Activated CD4-positive, alpha-beta T cell treated with anti-CD3 and anti-CD28 coated beads for 48 hours (primary cell): Measurements from ENCODE around the gene UGGT1.
"Not testable (repeated sequence)": the region's sequence is repeated elsewhere in the genome, so short reads cannot be mapped to it uniquely, and the experiment has no call there.

Experiments
- DNase-seq: peaks from one replicate; pipeline ENCODE4 v3.0.0-alpha.2; 2020

The UGGT1 gene

GRCh38 chr2:128178149-128178649 is 87.2 kb downstream of the UGGT1 start:
- no peak for DNase-seq

DNA sequence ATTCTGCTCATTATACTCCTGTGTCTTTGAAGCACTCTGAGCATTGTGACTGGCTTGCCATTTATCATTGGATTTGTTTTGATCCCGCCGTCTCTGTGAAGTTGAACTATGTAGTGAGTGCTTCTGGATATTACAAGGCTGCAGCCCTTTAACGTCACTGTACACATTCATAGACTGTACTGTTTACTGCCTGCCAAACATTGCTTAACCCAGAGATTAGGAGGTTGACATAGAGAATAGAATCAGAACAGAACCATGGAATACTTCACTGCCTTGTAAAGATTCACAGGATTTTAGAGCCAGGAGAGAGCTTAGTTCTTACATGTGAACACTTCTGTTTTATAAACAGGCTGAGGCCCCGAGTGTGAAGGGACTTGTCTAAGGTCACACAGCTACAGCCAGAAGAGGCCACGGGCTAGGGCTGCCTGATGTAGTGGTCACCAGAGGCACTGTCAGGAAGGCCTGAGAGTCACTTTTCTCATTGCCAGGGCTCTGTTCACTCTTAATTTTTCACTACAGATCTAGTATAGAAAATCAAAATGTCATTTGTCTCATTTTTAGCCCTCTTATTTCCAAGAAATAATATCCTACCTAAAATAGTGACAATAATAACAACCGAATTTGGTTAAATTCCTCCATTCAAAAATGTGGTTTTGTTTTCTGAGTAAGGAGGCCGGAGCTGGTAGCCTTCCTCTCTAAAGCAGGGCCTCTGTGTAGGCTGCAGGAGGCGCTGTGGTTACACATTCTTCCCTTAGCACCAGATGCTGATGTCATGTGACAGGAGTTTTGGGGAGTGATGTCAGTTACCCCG is 87.9 kb downstream of the UGGT1 start:
- DNase-seq = peak; percentile 61

DNA sequence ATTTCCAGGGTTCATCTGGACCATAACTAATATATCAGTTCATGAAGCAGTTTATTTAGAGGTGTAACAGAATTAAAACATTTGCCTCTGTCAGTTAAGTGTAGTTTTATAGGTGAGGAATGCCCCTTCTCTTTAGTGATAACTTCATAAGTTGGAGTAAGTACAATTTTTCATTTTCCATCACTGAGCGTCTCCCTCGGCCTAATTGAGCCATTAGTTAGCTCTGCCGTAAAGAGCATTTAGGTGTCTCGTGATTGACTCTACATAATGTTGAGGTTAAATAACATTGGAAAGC is 88.4 kb downstream of the UGGT1 start:
- DNase-seq = no peak

GRCh38 chr2:128180031-128180430 is 89.0 kb downstream of the UGGT1 start:
- DNase-seq = no peak

- no peak for DNase-seq
Measured at GRCh38 chr2:128185576-128185975, 94.6 kb downstream of the UGGT1 start.

- DNase-seq = no peak
Measured at GRCh38 chr2:128187032-128187654, 96.1 kb downstream of the UGGT1 start.

GRCh38 chr2:128195435-128195984 is 104.5 kb downstream of the UGGT1 start:
- no peak for DNase-seq

GRCh38 chr2:128196026-128196425 is 105.0 kb downstream of the UGGT1 start:
- DNase-seq = no peak

- DNase-seq = peak; percentile 22
Measured at GRCh38 chr2:128196471-128196931, 105.5 kb downstream of the UGGT1 start.

DNA sequence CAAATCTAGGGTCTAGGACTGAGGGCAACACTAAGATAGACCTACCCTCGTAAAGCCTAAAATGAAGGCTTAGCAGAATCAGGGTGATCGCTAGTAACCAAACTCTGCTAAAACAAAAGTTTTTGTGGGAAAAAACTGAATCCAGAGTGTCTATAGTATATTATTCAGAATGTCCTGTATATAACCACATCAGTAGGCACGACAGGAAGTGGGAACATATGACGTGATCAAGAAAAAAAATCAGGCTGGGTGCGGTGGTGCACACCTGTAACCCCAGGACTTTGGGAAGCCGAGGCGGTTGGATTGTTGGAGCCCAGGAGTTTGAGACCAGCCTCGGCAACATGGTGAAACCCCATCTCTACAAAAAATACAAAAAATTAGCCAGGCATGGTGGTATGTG is 106.1 kb downstream of the UGGT1 start:
- no peak for DNase-seq

GRCh38 chr2:128198656-128199055 is 107.7 kb downstream of the UGGT1 start:
- DNase-seq = no peak

- no peak for DNase-seq
Measured at GRCh38 chr2:128199141-128199540, 108.1 kb downstream of the UGGT1 start.

- DNase-seq = no peak
Measured at GRCh38 chr2:128202791-128203190, 111.8 kb downstream of the UGGT1 start.

DNA sequence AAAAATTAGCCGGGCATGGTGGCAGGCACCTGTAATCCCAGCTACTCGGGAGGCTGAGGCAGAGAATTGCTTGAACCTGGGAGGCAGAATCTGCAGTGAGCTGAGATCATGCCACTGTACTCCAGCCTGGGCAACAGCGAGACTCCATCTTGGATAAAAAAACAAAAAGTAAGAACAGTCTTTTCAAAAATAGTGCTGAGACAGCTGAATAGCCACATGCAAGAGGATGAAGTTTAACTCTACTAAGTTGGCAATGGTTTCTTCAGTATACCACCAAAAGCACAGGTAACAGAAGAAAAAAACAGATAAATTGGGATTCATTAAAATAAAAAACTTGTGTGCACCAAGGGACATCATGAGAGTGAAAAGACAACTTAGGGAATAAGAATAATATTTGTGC is 115.2 kb downstream of the UGGT1 start:
- no peak for DNase-seq

DNA sequence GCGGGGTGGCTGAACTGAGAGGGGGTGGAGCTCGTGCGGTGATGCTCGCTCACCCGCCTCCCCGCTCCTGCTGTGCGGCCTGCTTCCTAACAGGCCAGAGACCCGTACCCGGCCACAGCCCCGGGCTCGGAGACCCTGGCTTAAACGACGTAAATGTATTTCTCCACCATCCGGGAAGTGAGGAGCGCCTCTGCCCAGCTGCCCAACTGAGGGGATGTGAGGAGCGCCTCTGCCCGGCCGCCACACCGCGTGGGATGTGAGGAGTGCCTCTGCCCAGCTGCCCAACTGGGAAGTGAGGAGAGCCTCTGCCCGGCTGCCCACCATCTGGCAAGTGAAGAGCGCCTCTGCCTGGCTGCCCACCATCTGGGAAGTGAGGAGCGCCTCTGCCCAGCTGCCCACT is 117.0 kb downstream of the UGGT1 start:
- DNase-seq = no peak

DNA sequence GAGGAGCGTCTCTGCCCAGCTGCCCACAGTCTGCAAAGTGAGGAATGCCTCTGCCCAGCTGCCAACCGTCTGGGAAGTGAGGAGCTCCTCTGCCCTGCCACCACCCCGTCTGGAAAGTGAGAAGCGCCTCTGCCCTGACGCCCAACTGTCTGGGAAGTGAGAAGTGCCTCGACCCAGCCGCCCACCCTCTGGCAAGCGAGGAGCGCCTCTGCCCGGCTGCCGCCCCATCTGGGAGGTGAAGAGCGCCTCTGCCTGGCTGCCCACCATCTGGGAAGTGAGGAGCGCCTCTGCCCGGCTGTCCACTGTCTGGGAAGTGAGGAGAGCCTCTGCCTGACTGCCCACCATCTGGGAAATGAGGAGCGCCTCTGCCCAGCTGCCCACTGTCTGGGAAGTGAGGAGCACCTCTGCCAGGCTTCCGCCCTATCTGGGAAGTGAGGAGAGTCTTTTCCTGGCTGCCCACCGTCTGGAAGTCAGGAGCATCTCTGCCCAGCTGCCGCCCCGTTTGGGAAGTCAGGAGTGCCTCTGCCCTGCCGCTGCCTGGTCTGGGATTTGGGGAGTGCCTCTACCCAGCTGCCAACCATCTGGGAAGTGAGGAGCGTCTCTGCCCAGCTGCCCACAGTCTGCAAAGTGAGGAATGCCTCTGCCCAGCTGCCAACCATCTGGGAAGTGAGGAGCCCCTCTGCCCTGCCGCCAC is 117.8 kb downstream of the UGGT1 start:
- DNase-seq = not testable (repeated sequence)

DNA sequence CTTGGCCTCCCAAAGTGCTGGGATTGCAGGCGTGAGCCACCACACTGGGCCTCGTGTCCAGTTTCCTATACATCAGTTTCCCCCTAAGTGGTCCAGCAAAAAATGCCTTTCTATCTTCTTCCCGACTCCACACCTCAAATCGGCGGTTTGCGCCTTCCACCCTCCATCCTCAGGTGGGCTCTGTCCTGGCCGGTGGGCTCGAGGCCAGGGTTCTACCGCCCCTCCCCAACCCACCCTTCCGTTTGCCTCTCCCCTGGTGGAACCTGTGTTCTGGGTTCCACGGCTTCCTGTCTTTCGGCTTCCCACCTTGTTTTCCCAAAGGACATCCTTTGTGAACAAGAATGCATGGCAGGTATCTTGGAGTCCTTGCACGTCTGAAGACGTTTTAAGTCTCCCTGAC is 123.3 kb downstream of the UGGT1 start:
- DNase-seq = no peak

DNA sequence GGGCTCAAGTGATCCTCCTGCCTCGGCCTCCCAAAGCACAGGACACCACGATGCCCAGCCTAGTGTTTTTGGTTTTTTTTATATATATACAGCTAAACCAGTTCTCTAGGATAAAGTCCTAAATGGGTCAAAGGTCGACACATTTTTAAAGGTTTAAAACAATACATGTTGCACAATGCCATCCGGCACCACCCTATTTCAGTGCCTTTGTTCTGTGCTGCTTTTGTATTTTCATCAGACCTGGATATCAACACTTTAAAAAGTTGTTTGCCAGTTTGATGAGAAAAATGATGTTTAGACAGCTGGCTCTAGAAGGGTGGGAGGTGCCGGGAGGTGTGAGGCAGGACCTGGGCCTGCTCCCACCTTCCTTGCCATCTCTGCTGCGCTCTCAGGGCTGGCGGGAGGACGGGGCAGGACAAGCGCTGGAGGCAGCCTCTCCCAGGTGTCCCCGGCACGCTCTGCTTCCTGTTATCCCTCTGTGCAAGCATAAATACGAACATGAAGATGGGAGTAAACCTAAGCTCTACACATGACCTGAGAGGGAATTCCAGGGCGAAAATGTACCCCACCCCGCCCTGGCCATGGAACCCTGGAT is 124.0 kb downstream of the UGGT1 start:
- DNase-seq = no peak

DNA sequence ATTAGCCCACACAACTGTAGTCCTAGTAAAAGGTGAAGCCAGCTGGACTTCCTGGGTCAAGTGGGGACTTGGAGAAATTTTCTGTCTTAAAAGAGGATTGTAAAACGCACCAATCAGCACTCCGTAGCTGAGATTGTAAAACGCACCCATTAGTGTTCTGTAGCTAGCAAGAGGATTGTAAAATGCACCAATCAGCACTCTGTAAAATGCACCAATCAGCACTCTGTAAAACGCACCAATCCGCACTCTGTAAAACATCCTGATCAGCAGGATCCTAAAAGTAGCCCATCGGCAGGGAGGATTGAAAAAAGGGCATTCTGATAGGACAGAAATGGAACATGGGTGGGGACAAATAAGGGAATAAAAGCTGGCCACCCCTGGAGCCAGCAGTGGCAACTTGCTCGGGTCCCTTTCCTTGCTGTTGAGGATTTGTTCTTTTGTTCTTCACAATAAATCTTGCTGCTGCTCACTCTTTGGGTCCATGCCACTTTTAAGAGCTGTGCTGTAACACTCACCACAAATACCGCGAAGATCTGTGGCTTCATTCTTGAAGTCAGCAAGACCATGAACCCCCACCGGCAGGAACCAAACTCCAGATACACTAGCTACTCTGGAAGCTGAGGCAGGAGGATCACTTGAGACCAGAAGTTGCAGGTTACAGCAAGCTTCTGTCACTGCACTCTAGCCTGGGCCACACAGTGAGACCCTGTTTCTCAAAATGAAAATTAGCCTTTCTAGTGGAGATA is 125.1 kb downstream of the UGGT1 start:
- DNase-seq = no peak

DNA sequence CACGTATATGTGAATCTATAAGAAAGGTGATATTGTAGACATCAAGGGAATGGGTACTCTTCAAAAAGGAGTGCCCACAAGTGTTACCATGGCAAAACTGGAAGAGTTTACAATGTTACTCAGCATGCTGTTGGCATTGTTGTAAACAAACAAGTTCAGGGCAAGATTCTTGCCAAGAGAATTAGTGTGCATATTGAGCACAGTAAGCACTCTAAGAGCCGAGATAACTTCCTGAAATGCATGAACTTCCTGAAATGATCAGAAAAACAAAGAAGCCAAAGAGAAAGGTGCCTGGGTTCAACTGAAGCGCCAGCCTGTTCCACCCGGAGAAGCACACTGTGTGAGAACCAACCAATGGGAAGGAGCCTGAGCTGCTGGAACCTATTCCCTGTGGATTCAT is 126.7 kb downstream of the UGGT1 start:
- DNase-seq = no peak

DNA sequence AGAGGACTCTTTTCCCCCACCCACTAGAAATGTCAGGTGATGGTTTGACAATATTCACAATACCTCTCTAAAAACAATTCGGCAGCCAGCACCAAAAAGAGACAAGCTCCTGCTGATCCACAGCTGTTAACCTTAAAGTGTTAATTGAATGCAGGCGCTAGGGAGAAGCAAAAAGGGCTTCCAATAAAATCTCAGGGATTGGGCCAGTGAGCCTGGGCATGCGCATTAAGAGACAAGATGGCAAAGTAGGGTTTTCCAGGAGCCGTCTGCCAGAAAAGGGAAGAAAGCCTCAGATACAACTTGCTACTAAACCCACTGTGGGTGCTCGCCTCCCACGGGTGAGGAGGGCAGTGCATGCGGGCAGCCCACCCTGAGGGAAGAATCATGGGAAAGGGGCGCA is 128.9 kb downstream of the UGGT1 start:
- no peak for DNase-seq

DNA sequence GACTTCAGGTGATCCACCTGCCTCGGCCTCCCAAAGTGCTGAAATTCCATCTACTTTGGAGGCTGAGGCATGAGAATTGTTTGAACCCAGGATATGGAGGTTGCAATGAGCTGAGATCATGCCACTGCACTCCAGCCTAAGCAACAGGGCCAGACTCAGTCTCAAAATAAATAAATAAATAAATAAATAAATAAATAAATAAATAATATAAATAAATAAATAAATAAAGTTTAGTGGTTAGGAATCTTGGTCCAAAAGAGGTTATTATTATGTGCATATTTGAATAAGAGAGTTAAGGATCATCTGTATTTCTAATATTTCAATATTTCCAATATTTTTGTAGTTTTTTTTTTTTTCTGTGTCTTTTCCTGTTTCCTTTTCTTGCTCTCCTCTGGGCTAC is 136.9 kb downstream of the UGGT1 start:
- DNase-seq = no peak

DNA sequence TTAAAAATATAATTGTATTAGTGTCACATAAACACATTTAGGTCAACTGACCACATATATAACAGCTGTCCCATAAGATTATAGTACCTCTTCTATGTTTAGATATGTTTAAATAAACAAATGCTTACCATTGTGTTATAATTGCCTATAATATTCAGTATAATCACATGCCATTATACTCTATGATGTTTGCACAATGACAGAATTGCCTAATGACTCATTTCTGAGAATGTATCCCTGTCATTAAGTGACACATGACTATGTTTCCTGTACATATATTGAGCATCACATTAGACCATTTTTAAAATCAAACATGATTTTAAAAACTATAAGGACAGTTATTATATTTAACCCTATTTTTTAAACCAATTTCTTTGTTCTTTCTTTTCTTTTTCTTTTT is 137.9 kb downstream of the UGGT1 start:
- DNase-seq = no peak
